DOHH2 (cell line): Measurements from ENCODE around the gene KREMEN1.
"Not testable (repeated sequence)": the region's sequence is repeated elsewhere in the genome, so short reads cannot be mapped to it uniquely, and the experiment has no call there.

Experiments used
- H3F3A ChIP-seq: fragments of 200-600 bp; sonication (generic), shearing (Covaris generic); 2 replicates; pipeline ENCODE4 v1.6.0; 2016; ENCODE audit warnings: antibody characterized with exemption, mild to moderate bottlenecking; ENCODE audit not compliant: control insufficient read depth, insufficient read depth
- H3K27ac ChIP-seq: fragments of 200-600 bp; sonication (generic); 2 replicates; pipeline ENCODE4 v1.5.1; 2014; ENCODE audit warnings: low read depth, mild to moderate bottlenecking, low read length, moderate library complexity
- H3K27me3 ChIP-seq: fragments of 200-600 bp; sonication (generic); 2 replicates; pipeline ENCODE4 v1.6.1; 2014; ENCODE audit warnings: mild to moderate bottlenecking, low read length, mixed read lengths; ENCODE audit not compliant: control insufficient read depth
- H3K36me3 ChIP-seq: fragments of 200-600 bp; sonication (generic); 2 replicates; pipeline ENCODE4 v1.6.1; 2014; ENCODE audit warnings: mild to moderate bottlenecking, low read length, moderate library complexity, mixed read lengths; ENCODE audit not compliant: control insufficient read depth
- H3K4me1 ChIP-seq: fragments of 200-600 bp; sonication (generic); 2 replicates; pipeline ENCODE4 v1.6.1; 2014; ENCODE audit warnings: mild to moderate bottlenecking, low read length, mixed read lengths; ENCODE audit not compliant: control insufficient read depth
- H3K4me2 ChIP-seq: fragments of 200-600 bp; sonication (generic); 2 replicates; pipeline ENCODE4 v1.6.0; 2014; ENCODE audit warnings: mild to moderate bottlenecking, low read length, moderate library complexity
- H3K4me3 ChIP-seq: fragments of 200-600 bp; sonication (generic); 2 replicates; pipeline ENCODE4 v1.5.1; 2014; ENCODE audit warnings: mild to moderate bottlenecking, low read length, mixed read lengths
- H3K79me2 ChIP-seq: fragments of 200-600 bp; sonication (generic); 2 replicates; pipeline ENCODE4 v1.6.1; 2014; ENCODE audit warnings: mild to moderate bottlenecking, low read length, mixed read lengths; ENCODE audit not compliant: control insufficient read depth
- H3K9me2 ChIP-seq: fragments of 200-600 bp; sonication (generic); replicated peaks from 2 replicates; pipeline ENCODE4 v1.6.1; 2014; ENCODE audit warnings: mild to moderate bottlenecking, low read length, mixed read lengths; ENCODE audit not compliant: control insufficient read depth
- H3K9me3 ChIP-seq: fragments of 200-600 bp; sonication (generic); 2 replicates; pipeline ENCODE4 v1.6.1; 2014; ENCODE audit warnings: antibody characterized with exemption, low read length, mixed read lengths; ENCODE audit not compliant: control insufficient read depth, insufficient read depth
- H4K20me1 ChIP-seq: fragments of 200-600 bp; sonication (generic); 2 replicates; pipeline ENCODE4 v1.6.0; 2014; ENCODE audit warnings: low read depth, mild to moderate bottlenecking, antibody characterized with exemption, low read length, moderate library complexity; ENCODE audit not compliant: control insufficient read depth, insufficient read depth
- CTCF ChIP-seq: fragments of 200-600 bp; sonication (generic); IDR thresholded peaks from one replicate; pipeline ENCODE4 v1.5.1; 2014; ENCODE audit warnings: antibody characterized with exemption, mild to moderate bottlenecking, low read depth, low read length; ENCODE audit not compliant: poor library complexity, severe bottlenecking
- EZH2phosphoT487 ChIP-seq: fragments of 200-600 bp; sonication (generic); IDR thresholded peaks from 2 replicates; pipeline ENCODE4 v1.6.1; 2017; ENCODE audit warnings: borderline replicate concordance, mild to moderate bottlenecking, antibody characterized with exemption, low read length, moderate library complexity, mixed read lengths

Gene KREMEN1

GRCh38 chr22:29115682-29116288, 43.0 kb downstream of the KREMEN1 start:
- no peaks in the 10 kb centered on the region for H3K4me1 ChIP-seq
- H4K20me1 ChIP-seq = no peaks in the 10 kb centered on the region
- peaks cover 9% of the 10 kb centered on the region for H3K27me3 ChIP-seq
- H3K9me2 ChIP-seq = no peaks in the 10 kb centered on the region
- TF ChIP-seq EZH2phosphoT487 = no peak
- TF ChIP-seq CTCF = no peak
- H3K27ac ChIP-seq = no peak overlapping the region
- H3K36me3 ChIP-seq = no peaks in the 10 kb centered on the region
- no peak overlapping the region for H3K4me2 ChIP-seq
- no peaks in the 10 kb centered on the region for H3K9me3 ChIP-seq
- H3F3A ChIP-seq = no peaks in the 10 kb centered on the region
- no peak overlapping the region for H3K4me3 ChIP-seq
- no peaks in the 10 kb centered on the region for H3K79me2 ChIP-seq

- no peak overlapping the region for H3K27ac ChIP-seq
- no peaks in the 10 kb centered on the region for H3K79me2 ChIP-seq
- H3K27me3 ChIP-seq = peaks cover 9% of the 10 kb centered on the region
- H4K20me1 ChIP-seq = no peaks in the 10 kb centered on the region
- TF ChIP-seq EZH2phosphoT487 (no peak), CTCF (no peak)
- H3K4me3 ChIP-seq = no peak overlapping the region
- no peaks in the 10 kb centered on the region for H3K36me3 ChIP-seq
- no peaks in the 10 kb centered on the region for H3K4me1 ChIP-seq
- no peak overlapping the region for H3K4me2 ChIP-seq
- H3K9me3 ChIP-seq = no peaks in the 10 kb centered on the region
- no peaks in the 10 kb centered on the region for H3K9me2 ChIP-seq
- H3F3A ChIP-seq = no peaks in the 10 kb centered on the region
Observed at GRCh38 chr22:29116397-29117123, 43.7 kb downstream of the KREMEN1 start.

GRCh38 chr22:29117799-29118477, 45.1 kb downstream of the KREMEN1 start:
- TF ChIP-seq EZH2phosphoT487 (no peak), CTCF (no peak)
- Histone ChIP-seq H3K4me2 (no peak overlapping the region), H3K27ac (no peak overlapping the region)

GRCh38 chr22:29120098-29120912, 47.5 kb downstream of the KREMEN1 start:
- H3K4me2 ChIP-seq, H3K4me1 ChIP-seq, H3K9me2 ChIP-seq, H3K36me3 ChIP-seq, H3K79me2 ChIP-seq, H4K20me1 ChIP-seq, H3K27me3 ChIP-seq, H3K9me3 ChIP-seq, H3F3A ChIP-seq, H3K27ac ChIP-seq, H3K4me3 ChIP-seq: not testable (repeated sequence)

More at GRCh38 chr22:29117799-29118477, 45.1 kb downstream of the KREMEN1 start:
- Histone ChIP-seq H3F3A (no peaks in the 10 kb centered on the region), H3K9me2 (no peaks in the 10 kb centered on the region), H3K36me3 (no peaks in the 10 kb centered on the region), H3K79me2 (no peaks in the 10 kb centered on the region), H3K9me3 (no peaks in the 10 kb centered on the region), H3K4me3 (no peak overlapping the region), H3K27me3 (peaks cover 13% of the 10 kb centered on the region), H3K4me1 (no peaks in the 10 kb centered on the region), H4K20me1 (no peaks in the 10 kb centered on the region)
